HG03469 (cell line): ENCODE data around the gene MAGEA4.

Source experiments
- ATAC-seq: cut with Tn5 transposase; IDR thresholded peaks from one replicate; pipeline ENCODE4 v1.9.1; 2021; ENCODE audit warnings: mild to moderate bottlenecking, moderate library complexity, moderate number of reproducible peaks; ENCODE audit not compliant: unreplicated experiment

Gene MAGEA4

DNA sequence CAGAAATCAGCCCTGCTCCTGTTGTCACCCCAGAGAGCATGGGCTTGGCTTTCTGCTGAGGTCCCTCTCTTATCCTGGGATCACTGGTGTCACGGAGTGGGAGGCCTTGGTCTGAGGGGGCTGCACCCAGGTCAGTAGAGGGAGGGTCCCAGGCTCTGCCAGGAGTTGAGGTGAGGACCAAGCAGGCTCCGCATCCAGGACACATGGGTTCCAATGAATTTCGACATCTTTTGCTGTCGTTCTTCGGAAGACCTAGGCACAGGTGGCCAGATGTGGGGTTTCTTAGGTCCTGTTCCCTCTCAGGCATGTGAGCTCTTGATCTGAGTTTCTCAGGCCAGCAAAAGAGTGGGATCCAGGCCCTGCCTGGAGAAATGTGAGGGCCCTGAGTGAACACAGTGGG, 10.0 kb downstream of the MAGEA4 start:
- no peak for ATAC-seq

DNA sequence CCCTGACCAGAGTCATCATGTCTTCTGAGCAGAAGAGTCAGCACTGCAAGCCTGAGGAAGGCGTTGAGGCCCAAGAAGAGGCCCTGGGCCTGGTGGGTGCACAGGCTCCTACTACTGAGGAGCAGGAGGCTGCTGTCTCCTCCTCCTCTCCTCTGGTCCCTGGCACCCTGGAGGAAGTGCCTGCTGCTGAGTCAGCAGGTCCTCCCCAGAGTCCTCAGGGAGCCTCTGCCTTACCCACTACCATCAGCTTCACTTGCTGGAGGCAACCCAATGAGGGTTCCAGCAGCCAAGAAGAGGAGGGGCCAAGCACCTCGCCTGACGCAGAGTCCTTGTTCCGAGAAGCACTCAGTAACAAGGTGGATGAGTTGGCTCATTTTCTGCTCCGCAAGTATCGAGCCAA, 11.0 kb downstream of the MAGEA4 start:
- ATAC-seq = no peak

DNA sequence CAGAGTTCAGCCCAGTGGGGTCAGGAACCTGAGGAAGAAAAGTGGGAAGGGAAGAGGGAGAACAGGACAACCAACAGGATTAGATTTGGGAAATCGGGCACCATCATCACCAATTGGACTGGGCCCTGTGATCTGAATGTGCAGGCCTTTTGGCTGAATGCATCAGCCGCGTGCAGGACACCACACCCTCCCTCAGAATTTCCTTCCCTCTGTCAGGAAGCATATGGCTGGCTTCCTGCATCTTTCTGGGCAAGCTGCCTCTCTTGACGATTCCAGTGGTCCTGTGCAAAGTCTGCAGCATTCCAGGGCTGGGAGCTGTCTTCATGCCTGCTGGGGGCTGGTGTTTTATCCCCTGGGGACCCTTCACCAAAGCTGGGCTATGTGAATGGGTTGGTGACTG, 16.4 kb downstream of the MAGEA4 start:
- no peak for ATAC-seq

GRCh38 chrX:151935358-151935757, 22.7 kb downstream of the MAGEA4 start:
- no peak for ATAC-seq

- ATAC-seq = no peak
These were observed 25.5 kb downstream of the MAGEA4 start for GRCh38 chrX:151938172-151938571.

DNA sequence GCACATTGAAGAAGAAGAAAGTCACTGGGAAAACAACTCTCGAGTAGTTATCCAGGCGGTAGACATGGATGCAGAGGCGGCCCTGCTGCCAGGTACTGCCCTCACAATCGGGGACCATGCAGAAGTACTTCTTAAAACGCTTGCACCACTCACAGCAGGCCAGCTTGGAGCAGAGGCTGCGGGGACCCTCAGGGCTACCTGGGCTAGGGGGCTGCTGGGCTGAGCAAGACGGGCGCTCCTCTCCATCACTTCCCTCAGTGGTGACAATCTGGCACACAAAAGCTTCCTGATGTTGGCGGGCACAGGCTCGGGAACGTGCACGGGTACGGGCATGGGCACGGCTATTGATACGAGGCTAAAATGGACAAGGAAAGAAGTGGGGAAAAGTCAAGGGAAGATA, 42.0 kb downstream of the MAGEA4 start:
- no peak for ATAC-seq

GRCh38 chrX:151958101-151958500, 45.4 kb downstream of the MAGEA4 start:
- ATAC-seq = no peak

- no peak for ATAC-seq
These were observed 49.3 kb downstream of the MAGEA4 start for GRCh38 chrX:151962034-151962433.

GRCh38 chrX:151966236-151966635, 53.5 kb downstream of the MAGEA4 start:
- no peak for ATAC-seq

- no peak for ATAC-seq
These were observed 57.3 kb downstream of the MAGEA4 start for GRCh38 chrX:151970027-151970426.

GRCh38 chrX:151970661-151971060, 58.0 kb downstream of the MAGEA4 start:
- no peak for ATAC-seq

- no peak for ATAC-seq
These were observed 60.5 kb downstream of the MAGEA4 start for GRCh38 chrX:151973060-151973661.

GRCh38 chrX:151973851-151974335, 61.2 kb downstream of the MAGEA4 start:
- ATAC-seq = no peak
